DOHH2 (cell line): ENCODE data around the gene MS4A1.

Experiments used
- H3F3A ChIP-seq: fragments of 200-600 bp; sonication (generic), shearing (Covaris generic); 2 replicates; pipeline ENCODE4 v1.6.0; 2016; ENCODE audit warnings: antibody characterized with exemption, mild to moderate bottlenecking; ENCODE audit not compliant: control insufficient read depth, insufficient read depth
- H3K27ac ChIP-seq: fragments of 200-600 bp; sonication (generic); 2 replicates; pipeline ENCODE4 v1.5.1; 2014; ENCODE audit warnings: low read depth, mild to moderate bottlenecking, low read length, moderate library complexity
- H3K27me3 ChIP-seq: fragments of 200-600 bp; sonication (generic); 2 replicates; pipeline ENCODE4 v1.6.1; 2014; ENCODE audit warnings: mild to moderate bottlenecking, low read length, mixed read lengths; ENCODE audit not compliant: control insufficient read depth
- H3K36me3 ChIP-seq: fragments of 200-600 bp; sonication (generic); 2 replicates; pipeline ENCODE4 v1.6.1; 2014; ENCODE audit warnings: mild to moderate bottlenecking, low read length, moderate library complexity, mixed read lengths; ENCODE audit not compliant: control insufficient read depth
- H3K4me1 ChIP-seq: fragments of 200-600 bp; sonication (generic); 2 replicates; pipeline ENCODE4 v1.6.1; 2014; ENCODE audit warnings: mild to moderate bottlenecking, low read length, mixed read lengths; ENCODE audit not compliant: control insufficient read depth
- H3K4me2 ChIP-seq: fragments of 200-600 bp; sonication (generic); 2 replicates; pipeline ENCODE4 v1.6.0; 2014; ENCODE audit warnings: mild to moderate bottlenecking, low read length, moderate library complexity
- H3K4me3 ChIP-seq: fragments of 200-600 bp; sonication (generic); 2 replicates; pipeline ENCODE4 v1.5.1; 2014; ENCODE audit warnings: mild to moderate bottlenecking, low read length, mixed read lengths
- H3K79me2 ChIP-seq: fragments of 200-600 bp; sonication (generic); 2 replicates; pipeline ENCODE4 v1.6.1; 2014; ENCODE audit warnings: mild to moderate bottlenecking, low read length, mixed read lengths; ENCODE audit not compliant: control insufficient read depth
- H3K9me2 ChIP-seq: fragments of 200-600 bp; sonication (generic); replicated peaks from 2 replicates; pipeline ENCODE4 v1.6.1; 2014; ENCODE audit warnings: mild to moderate bottlenecking, low read length, mixed read lengths; ENCODE audit not compliant: control insufficient read depth
- H3K9me3 ChIP-seq: fragments of 200-600 bp; sonication (generic); 2 replicates; pipeline ENCODE4 v1.6.1; 2014; ENCODE audit warnings: antibody characterized with exemption, low read length, mixed read lengths; ENCODE audit not compliant: control insufficient read depth, insufficient read depth
- H4K20me1 ChIP-seq: fragments of 200-600 bp; sonication (generic); 2 replicates; pipeline ENCODE4 v1.6.0; 2014; ENCODE audit warnings: low read depth, mild to moderate bottlenecking, antibody characterized with exemption, low read length, moderate library complexity; ENCODE audit not compliant: control insufficient read depth, insufficient read depth
- EZH2phosphoT487 ChIP-seq: fragments of 200-600 bp; sonication (generic); IDR thresholded peaks from 2 replicates; pipeline ENCODE4 v1.6.1; 2017; ENCODE audit warnings: borderline replicate concordance, mild to moderate bottlenecking, antibody characterized with exemption, low read length, moderate library complexity, mixed read lengths
- TF ChIP-seq, protein P1 (sequence below): fragments of 200-600 bp; sonication (generic); IDR thresholded peaks from one replicate; pipeline ENCODE4 v1.5.1; 2014; ENCODE audit warnings: antibody characterized with exemption, mild to moderate bottlenecking, low read depth, low read length; ENCODE audit not compliant: poor library complexity, severe bottlenecking

MS4A1 gene

DNA sequence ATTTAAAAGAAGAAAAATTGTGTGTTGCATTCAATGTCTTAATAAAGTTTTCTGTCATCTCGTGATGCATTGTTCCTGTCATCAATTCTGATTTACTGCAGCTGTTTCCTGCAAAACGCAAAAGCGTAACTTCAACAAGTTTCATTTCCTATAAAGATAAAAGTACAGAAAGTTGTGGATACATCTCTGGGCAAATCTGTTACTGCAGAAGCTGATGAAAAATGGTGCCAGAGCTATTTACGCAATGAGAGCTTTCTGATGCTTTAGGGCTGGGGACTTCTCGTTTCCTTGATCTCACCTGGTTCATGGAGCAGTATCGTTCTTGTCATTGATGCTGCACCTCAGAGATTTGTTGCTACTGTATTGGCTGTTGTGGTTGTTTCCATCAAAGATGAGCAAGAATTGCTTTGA, 21.4 kb downstream of the MS4A1 start:
- H3K4me3 ChIP-seq, result peak overlapping the region; percentile 60
- no peaks in the 10 kb centered on the region for H3K9me2 ChIP-seq
- H4K20me1 ChIP-seq, result no peaks in the 10 kb centered on the region
- peak overlapping the region; percentile 68 for H3K4me2 ChIP-seq
- peaks cover 13% of the 10 kb centered on the region; the same call in 1 of the 2 replicates for H3K9me3 ChIP-seq
- no peaks in the 10 kb centered on the region for H3K27me3 ChIP-seq
- TF ChIP-seq, protein P1, sequence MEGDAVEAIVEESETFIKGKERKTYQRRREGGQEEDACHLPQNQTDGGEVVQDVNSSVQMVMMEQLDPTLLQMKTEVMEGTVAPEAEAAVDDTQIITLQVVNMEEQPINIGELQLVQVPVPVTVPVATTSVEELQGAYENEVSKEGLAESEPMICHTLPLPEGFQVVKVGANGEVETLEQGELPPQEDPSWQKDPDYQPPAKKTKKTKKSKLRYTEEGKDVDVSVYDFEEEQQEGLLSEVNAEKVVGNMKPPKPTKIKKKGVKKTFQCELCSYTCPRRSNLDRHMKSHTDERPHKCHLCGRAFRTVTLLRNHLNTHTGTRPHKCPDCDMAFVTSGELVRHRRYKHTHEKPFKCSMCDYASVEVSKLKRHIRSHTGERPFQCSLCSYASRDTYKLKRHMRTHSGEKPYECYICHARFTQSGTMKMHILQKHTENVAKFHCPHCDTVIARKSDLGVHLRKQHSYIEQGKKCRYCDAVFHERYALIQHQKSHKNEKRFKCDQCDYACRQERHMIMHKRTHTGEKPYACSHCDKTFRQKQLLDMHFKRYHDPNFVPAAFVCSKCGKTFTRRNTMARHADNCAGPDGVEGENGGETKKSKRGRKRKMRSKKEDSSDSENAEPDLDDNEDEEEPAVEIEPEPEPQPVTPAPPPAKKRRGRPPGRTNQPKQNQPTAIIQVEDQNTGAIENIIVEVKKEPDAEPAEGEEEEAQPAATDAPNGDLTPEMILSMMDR, result no peak
- no peak for TF ChIP-seq EZH2phosphoT487
- H3F3A ChIP-seq, result peaks cover 45% of the 10 kb centered on the region
- H3K79me2 ChIP-seq, result no peaks in the 10 kb centered on the region
- peak overlapping the region; percentile 95 for H3K27ac ChIP-seq
- peaks cover 29% of the 10 kb centered on the region for H3K36me3 ChIP-seq
- peaks cover 64% of the 10 kb centered on the region for H3K4me1 ChIP-seq

DNA sequence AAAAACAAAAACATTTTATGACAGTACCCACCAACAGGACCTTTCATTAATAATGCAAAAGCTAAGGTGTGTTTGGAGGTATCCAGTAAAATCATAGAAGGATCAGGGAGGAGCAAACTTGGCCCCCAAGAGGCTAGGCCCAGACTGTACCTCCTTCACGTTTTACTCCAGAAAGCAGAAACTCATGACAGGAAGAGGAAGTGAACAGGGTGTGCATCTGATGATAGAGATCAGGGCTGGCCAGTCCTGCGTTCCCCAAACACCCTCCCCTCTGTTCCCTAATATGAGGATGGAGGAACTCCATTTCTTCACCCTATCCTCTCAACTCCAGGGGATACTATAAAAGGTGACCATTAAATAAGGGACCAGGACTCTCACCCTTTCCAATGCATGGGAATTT, 26.7 kb downstream of the MS4A1 start:
- Histone ChIP-seq H3K27ac (peak overlapping the region; percentile 95), H4K20me1 (no peaks in the 10 kb centered on the region), H3K79me2 (no peaks in the 10 kb centered on the region), H3K36me3 (peaks cover 33% of the 10 kb centered on the region), H3K9me2 (no peaks in the 10 kb centered on the region), H3K4me3 (peak overlapping the region; percentile 58), H3K4me1 (peaks cover 91% of the 10 kb centered on the region), H3K4me2 (peak overlapping the region; percentile 68), H3K27me3 (no peaks in the 10 kb centered on the region), H3K9me3 (peaks cover 16% of the 10 kb centered on the region; the same call in 1 of the 2 replicates), H3F3A (peaks cover 45% of the 10 kb centered on the region)
- no peak for TF ChIP-seq EZH2phosphoT487
- TF ChIP-seq, protein P1, result no peak

DNA sequence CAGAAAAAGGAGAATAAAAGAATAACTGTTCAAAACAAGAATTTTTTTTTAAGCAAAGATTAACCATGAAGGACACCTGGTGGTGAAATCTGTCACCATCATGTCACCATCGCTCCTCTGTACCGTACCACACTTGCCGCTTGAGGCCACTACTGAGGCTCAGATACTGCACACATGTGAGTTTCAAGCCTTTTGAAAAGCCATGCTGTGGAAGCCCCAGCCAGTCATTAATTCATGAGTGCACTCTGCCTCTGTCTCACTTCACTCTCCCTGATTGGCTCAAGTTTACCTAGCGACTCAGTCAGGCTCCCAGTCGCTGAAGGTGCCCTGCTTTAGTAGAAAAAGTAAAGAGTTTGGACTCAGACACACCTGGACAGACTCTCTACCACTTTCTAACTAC, 30.3 kb downstream of the MS4A1 start:
- Histone ChIP-seq H3K36me3 (peaks cover 18% of the 10 kb centered on the region), H3K4me3 (peak overlapping the region; percentile 29; the same call in 1 of the 2 replicates), H3K9me3 (peaks cover 8% of the 10 kb centered on the region; the same call in 1 of the 2 replicates), H3F3A (peaks cover 21% of the 10 kb centered on the region), H3K27ac (peak overlapping the region; percentile 41), H3K4me2 (peak overlapping the region; percentile 50), H4K20me1 (no peaks in the 10 kb centered on the region), H3K4me1 (peaks cover 54% of the 10 kb centered on the region), H3K27me3 (no peaks in the 10 kb centered on the region), H3K9me2 (no peaks in the 10 kb centered on the region), H3K79me2 (no peaks in the 10 kb centered on the region)
- TF ChIP-seq, protein P1, result peak; percentile 93
- TF ChIP-seq EZH2phosphoT487, result no peak
